ENCODE data around the gene FANCD2.

Gene FANCD2

DNA sequence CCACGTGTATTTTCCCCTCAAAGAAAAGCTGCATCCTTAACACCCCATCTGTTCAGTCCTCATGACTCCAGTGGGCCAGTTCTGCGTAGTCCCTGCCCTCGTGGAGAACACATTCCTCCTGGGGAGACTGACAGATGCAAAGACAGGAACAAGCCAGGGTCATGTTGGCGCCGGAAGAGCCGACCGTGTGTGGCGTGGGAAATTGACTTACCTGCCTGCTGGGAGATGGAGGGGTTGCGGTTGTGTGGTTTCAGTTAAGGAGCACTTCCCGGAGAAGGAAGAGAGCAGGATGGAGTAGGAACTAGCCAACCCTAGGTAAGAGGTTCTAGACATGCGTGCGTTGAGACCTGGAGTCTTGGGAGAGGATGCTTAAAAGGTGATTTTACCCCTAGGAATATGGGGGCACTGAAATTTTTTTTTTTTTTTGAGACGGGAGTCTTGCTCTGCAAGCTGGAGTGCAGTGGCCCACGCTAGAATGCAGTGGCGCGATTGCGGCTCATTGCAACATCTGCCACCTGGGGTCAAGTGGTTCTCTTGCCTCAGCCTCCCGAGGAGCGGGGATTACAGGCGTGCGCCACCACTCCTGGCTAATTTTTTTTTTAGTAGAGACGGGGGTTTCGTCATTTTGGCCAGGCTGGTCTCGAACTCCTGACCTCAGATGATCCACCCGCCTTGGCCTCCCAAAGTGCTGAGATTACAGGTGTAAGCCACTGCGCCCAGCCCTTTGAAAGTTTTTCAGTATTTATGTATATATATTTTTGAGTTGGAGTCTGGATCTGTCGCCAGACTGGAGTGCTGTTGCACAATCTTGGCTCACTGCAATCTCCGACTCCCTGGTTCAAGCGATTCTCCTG, 116.7 kb downstream of the FANCD2 start:
- TF ChIP-seq ZFX (IDR thresholded peaks at IDR 0.05; ENCODE audit: borderline replicate concordance): no peak
- TF ChIP-seq, protein P1, sequence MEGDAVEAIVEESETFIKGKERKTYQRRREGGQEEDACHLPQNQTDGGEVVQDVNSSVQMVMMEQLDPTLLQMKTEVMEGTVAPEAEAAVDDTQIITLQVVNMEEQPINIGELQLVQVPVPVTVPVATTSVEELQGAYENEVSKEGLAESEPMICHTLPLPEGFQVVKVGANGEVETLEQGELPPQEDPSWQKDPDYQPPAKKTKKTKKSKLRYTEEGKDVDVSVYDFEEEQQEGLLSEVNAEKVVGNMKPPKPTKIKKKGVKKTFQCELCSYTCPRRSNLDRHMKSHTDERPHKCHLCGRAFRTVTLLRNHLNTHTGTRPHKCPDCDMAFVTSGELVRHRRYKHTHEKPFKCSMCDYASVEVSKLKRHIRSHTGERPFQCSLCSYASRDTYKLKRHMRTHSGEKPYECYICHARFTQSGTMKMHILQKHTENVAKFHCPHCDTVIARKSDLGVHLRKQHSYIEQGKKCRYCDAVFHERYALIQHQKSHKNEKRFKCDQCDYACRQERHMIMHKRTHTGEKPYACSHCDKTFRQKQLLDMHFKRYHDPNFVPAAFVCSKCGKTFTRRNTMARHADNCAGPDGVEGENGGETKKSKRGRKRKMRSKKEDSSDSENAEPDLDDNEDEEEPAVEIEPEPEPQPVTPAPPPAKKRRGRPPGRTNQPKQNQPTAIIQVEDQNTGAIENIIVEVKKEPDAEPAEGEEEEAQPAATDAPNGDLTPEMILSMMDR (IDR thresholded peaks at IDR 0.05): no peak
- H3K27ac ChIP-seq: peak overlapping the region; percentile 92

DNA sequence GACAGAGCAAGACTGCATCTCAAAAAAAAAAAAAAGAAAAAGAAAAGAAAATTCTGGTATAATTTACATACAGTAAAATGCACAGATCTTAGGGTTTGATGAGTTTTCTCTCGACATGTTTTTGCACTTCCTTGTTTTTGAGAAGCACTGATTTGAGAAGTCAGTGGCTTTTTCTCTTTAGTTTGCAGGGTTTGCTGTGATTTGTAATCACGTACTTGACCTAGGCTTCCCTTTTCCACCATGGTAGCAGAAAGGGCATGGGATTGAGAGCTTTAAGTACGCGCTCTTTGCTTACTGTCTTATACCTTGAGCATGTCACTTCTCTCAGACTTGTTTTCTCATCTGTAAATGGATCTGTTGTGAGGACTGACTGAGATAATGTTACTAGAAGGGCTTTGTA, 119.4 kb downstream of the FANCD2 start:
- H3K27ac ChIP-seq: no peak overlapping the region
- TF ChIP-seq, protein P1 (IDR thresholded peaks at IDR 0.05): no peak
- no peak for TF ChIP-seq ZFX (IDR thresholded peaks at IDR 0.05; ENCODE audit: borderline replicate concordance)

DNA sequence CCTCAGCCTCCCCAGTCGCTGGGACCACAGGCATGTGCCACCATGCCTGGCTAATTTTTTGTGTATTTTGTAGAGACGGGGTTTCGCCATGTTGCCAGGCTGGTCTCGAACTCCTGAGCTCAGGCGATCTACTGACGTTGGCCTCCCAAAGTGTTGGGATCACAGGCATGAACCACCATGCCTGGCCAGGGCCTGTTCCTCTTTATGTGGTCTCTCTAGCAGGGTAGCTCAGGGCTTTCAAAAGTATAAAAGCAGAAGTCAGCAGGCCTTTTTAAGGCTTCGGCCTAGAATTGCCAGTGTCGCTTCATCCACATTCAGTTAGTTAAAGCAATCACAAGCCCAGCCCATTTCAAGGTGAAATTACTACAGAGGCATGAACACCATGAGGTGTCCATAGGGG, 123.0 kb downstream of the FANCD2 start:
- no peak for TF ChIP-seq ZFX (IDR thresholded peaks at IDR 0.05; ENCODE audit: borderline replicate concordance)
- TF ChIP-seq, protein P1 (IDR thresholded peaks at IDR 0.05): no peak
- no peak overlapping the region for H3K27ac ChIP-seq

- H3K27ac ChIP-seq: peak overlapping the region; percentile 17; the same call in 1 of the 2 replicates
- TF ChIP-seq ZFX (IDR thresholded peaks at IDR 0.05; ENCODE audit: borderline replicate concordance): no peak
- TF ChIP-seq, protein P1 (IDR thresholded peaks at IDR 0.05): no peak
These were observed 124.8 kb downstream of the FANCD2 start for GRCh38 chr3:10150987-10151386.
